HepG2 (cell line): ENCODE data around the gene BTBD8. TPM values are rescaled to one million over a fixed set of nuclear protein-coding genes. Genes with fewer than 3 reads are reported as not detected.

ENCODE experiments used
- ATAC-seq: fragments of 200-7000 bp; cut with Tn5 transposase; 3 replicates; pipeline ENCODE4 v1.9.1; 2020; ENCODE audit warnings: mild to moderate bottlenecking, moderate library complexity
- BruUV-seq: library from RNA; stranded (reverse); fragments of 400-500 nt; replicated peaks from 2 replicates; lab custom pipeline; 2021; lab: Mats Ljungman, UMichigan
- CTCF ChIA-PET: fragments of 300-600 bp; formaldehyde crosslinking; extraction: SDS; loops from one replicate; lab custom pipeline; 2021; ENCODE audit warnings: low total read pairs, inconsistent platforms, low intra/inter-chr PET ratio; lab: Yijun Ruan, JAX
- POLR2A ChIA-PET: fragments of 350-600 bp; sonication (Branson Sonifier 250); formaldehyde crosslinking; loops from one replicate; lab custom pipeline; 2020; ENCODE audit warnings: antibody characterized with exemption, inconsistent platforms; lab: Yijun Ruan, JAX
- DNase-seq: peaks from one replicate; pipeline ENCODE4 v3.0.0-alpha.2; 2015; ENCODE audit warnings: low spot score
- FAIRE-seq: peaks from 3 replicates; lab custom pipeline; 2011; peaks lifted over from hg19 to GRCh38; lab: Jason Lieb, UNC
- H2AFZ ChIP-seq: one replicate; pipeline ENCODE4 v1.6.1; 2011; ENCODE audit warnings: low read length, inconsistent platforms
- H3K27ac ChIP-seq: fragments of 300-600 bp; 3 replicates; pipeline ENCODE4 v1.8.0; 2011; ENCODE audit warnings: mixed run types, mild to moderate bottlenecking, mixed read lengths, low read length, inconsistent platforms; ENCODE audit not compliant: insufficient read depth; ENCODE audit errors: extremely low read length
- H3K27me3 ChIP-seq, 2 experiments: fragments of 200-600 bp in 1 of 2; 2 replicates in 1 of 2; 3 replicates in 1 of 2; pipeline versions ENCODE4 v1.6.0 to v1.8.0; 2011; ENCODE audit warnings: low read length in 2 of 2, mild to moderate bottlenecking in 2 of 2, moderate library complexity in 2 of 2, inconsistent platforms in 1 of 2; ENCODE audit not compliant: insufficient read depth in 2 of 2, control insufficient read depth in 1 of 2
- H3K36me3 ChIP-seq, 2 experiments: fragments of 200-600 bp in 1 of 2; replicated peaks in 1 of 2; 2 replicates in 1 of 2; 3 replicates in 1 of 2; pipeline versions ENCODE4 v1.5.1 to v1.8.0; 2011; ENCODE audit warnings: low read length in 2 of 2, inconsistent platforms in 1 of 2; ENCODE audit not compliant: insufficient read depth in 2 of 2, control insufficient read depth in 1 of 2
- H3K4me1 ChIP-seq: 2 replicates; pipeline ENCODE4 v1.5.1; 2012; ENCODE audit warnings: low read length, inconsistent platforms; ENCODE audit not compliant: insufficient read depth
- H3K4me2 ChIP-seq: 2 replicates; pipeline ENCODE4 v1.6.0; 2011; ENCODE audit warnings: low read depth, low read length, inconsistent platforms
- H3K4me3 ChIP-seq, 3 experiments: fragments of 200-600 bp in 1 of 3; sonication (generic), shearing (Covaris generic) in 1 of 3; replicated peaks in 1 of 3; 2 replicates each; pipeline ENCODE4 v1.5.1; 2011 to 2016; ENCODE audit warnings: low read length in 3 of 3, inconsistent platforms in 2 of 3, low read depth in 2 of 3, mild to moderate bottlenecking in 2 of 3, control low read depth in 1 of 3, mixed read lengths in 1 of 3; ENCODE audit not compliant: insufficient read depth in 1 of 3
- H3K79me2 ChIP-seq: one replicate; pipeline ENCODE4 v1.6.1; 2011; ENCODE audit warnings: low read length, inconsistent platforms; ENCODE audit not compliant: insufficient read depth
- H3K9ac ChIP-seq: 2 replicates; pipeline ENCODE4 v1.6.0; 2011; ENCODE audit warnings: mild to moderate bottlenecking, low read depth, low read length, inconsistent platforms; ENCODE audit not compliant: insufficient read depth
- H3K9me3 ChIP-seq: 2 replicates; pipeline ENCODE4 v1.5.1; 2012; ENCODE audit warnings: mild to moderate bottlenecking, low read length
- H4K20me1 ChIP-seq: 2 replicates; pipeline ENCODE4 v1.6.0; 2011; ENCODE audit warnings: inconsistent platforms, mild to moderate bottlenecking, low read length, moderate library complexity; ENCODE audit not compliant: insufficient read depth
- ARHGAP35 ChIP-seq: sonication (generic); formaldehyde crosslinking; IDR thresholded peaks from 2 replicates; pipeline ENCODE4 v1.9.0; 2022; ENCODE audit warnings: mild to moderate bottlenecking, inconsistent platforms, moderate library complexity, missing genetic modification reagents, borderline replicate concordance
- CREB1 ChIP-seq, 2 experiments: fragments of 450-650 bp in 1 of 2; IDR thresholded peaks; 2 replicates each; pipeline ENCODE4 v1.6.1; 2016 to 2017; ENCODE audit warnings: control low read depth in 1 of 2, mild to moderate bottlenecking in 1 of 2, missing compliant biosample characterization in 1 of 2, missing genetic modification characterization in 1 of 2
- GTF2F1 ChIP-seq: fragments of 150-350 bp; IDR thresholded peaks from 2 replicates; pipeline ENCODE4 v1.6.1; 2014; ENCODE audit warnings: low read length
- HNF4G ChIP-seq, 2 experiments: sonication (generic) in 1 of 2; formaldehyde crosslinking in 1 of 2; IDR thresholded peaks; 2 replicates each; pipeline versions ENCODE4 v1.4.0 to v1.6.1; 2011 to 2020; ENCODE audit warnings: borderline replicate concordance in 2 of 2, low read depth in 2 of 2, mild to moderate bottlenecking in 2 of 2, low read length in 1 of 2, missing genetic modification reagents in 1 of 2, moderate library complexity in 1 of 2
- JUND ChIP-seq: sonication (generic); formaldehyde crosslinking; IDR thresholded peaks from 2 replicates; pipeline ENCODE4 v1.8.0; 2022; ENCODE audit warnings: mild to moderate bottlenecking, missing genetic modification reagents
- NFE2L2 ChIP-seq: fragments of 150-350 bp; IDR thresholded peaks from 2 replicates; pipeline ENCODE4 v1.6.1; 2014; ENCODE audit warnings: low read length
- ONECUT2 ChIP-seq: sonication (generic); formaldehyde crosslinking; IDR thresholded peaks from 2 replicates; pipeline ENCODE4 v1.4.0; 2020; ENCODE audit warnings: missing genetic modification reagents
- PCBP2 ChIP-seq: fragments of 200-400 bp; formaldehyde crosslinking; optimal IDR thresholded peaks from 2 replicates; pipeline ENCODE3; 2018; ENCODE audit warnings: low read length, low read depth; ENCODE audit not compliant: poor library complexity, severe bottlenecking
- POGK ChIP-seq: sonication (generic); formaldehyde crosslinking; conservative IDR thresholded peaks from 2 replicates; pipeline ENCODE4 v1.8.0; 2022; ENCODE audit warnings: mild to moderate bottlenecking, moderate library complexity, missing genetic modification reagents
- POLR2G ChIP-seq: fragments of 200-400 bp; formaldehyde crosslinking; IDR thresholded peaks from 2 replicates; pipeline ENCODE4 v1.6.1; 2018; ENCODE audit warnings: mild to moderate bottlenecking, low read depth, low read length, moderate library complexity
- REXO4 ChIP-seq: sonication (generic); formaldehyde crosslinking; IDR thresholded peaks from 2 replicates; pipeline ENCODE4 v1.8.0; 2022; ENCODE audit warnings: missing genetic modification reagents, mild to moderate bottlenecking, borderline replicate concordance
- TBL1XR1 ChIP-seq: fragments of 150-350 bp; IDR thresholded peaks from 2 replicates; pipeline ENCODE4 v1.6.1; 2014; ENCODE audit warnings: borderline replicate concordance, low read length; ENCODE audit not compliant: partially characterized antibody
- ZNF281 ChIP-seq: sonication (generic); formaldehyde crosslinking; IDR thresholded peaks from 2 replicates; pipeline ENCODE4 v1.4.0; 2020; ENCODE audit warnings: missing genetic modification reagents, borderline replicate concordance
- ZNF292 ChIP-seq: sonication (generic); formaldehyde crosslinking; IDR thresholded peaks from 2 replicates; pipeline ENCODE4 v1.8.1; 2022; ENCODE audit warnings: mild to moderate bottlenecking, low read depth, missing genetic modification reagents, borderline replicate concordance
- ZNF580 ChIP-seq: IDR thresholded peaks from 2 replicates; pipeline ENCODE4 v1.6.1; 2016; ENCODE audit warnings: low read depth, borderline replicate concordance
- ZNF770 ChIP-seq: sonication (generic); formaldehyde crosslinking; IDR thresholded peaks from 2 replicates; pipeline ENCODE4 v1.5.0; 2020; ENCODE audit warnings: mild to moderate bottlenecking, missing genetic modification reagents
- WGBS: methylation state at CpG from one replicate; pipeline ENCODE4 v1.1.6; 2017; ENCODE audit warnings: low lambda C conversion rate; 5-methylcytosine and 5-hydroxymethylcytosine counted together
- in situ Hi-C: cut with HindIII; loops from 2 replicates; pipeline ENCODE4 v1.10.0; 2017; ENCODE audit warnings: low pct_unique_long_range_greater_than_20kb; ENCODE audit not compliant: extremely low pct_ligation_motif_present
- intact Hi-C: fragments of 100-400 bp; cut with micrococcal nuclease; formaldehyde crosslinking; loops from one replicate; pipeline ENCODE4 v1.10.0; 2022; ENCODE audit not compliant: unreplicated experiment
- polyA plus RNA-seq, 8 experiments: library from polyadenylated mRNA; depleted of rRNA in 3 of 8; stranded (reverse) in 7 of 8; unstranded in 1 of 8; fragments of >200 nt; fragmentation: Illumina TruSeq in 4 of 8; extraction: Trizol in 4 of 8; gene quantifications; 2 replicates each; pipeline versions ENCODE4 v1.2.1 to v1.2.3, GENCODE V29; 2011 to 2016; ENCODE audit warnings: low read depth in 4 of 8, missing spikeins in 1 of 8, mixed read lengths in 1 of 8; ENCODE audit not compliant: insufficient read depth in 1 of 8
- total RNA-seq, 5 experiments: library from RNA; depleted of rRNA; stranded (reverse); fragments of >200 nt; fragmentation: Illumina TruSeq; extraction: Trizol; gene quantifications; 2 replicates each; pipeline ENCODE4 v1.2.3, GENCODE V29; 2016; ENCODE audit warnings: low read depth in 1 of 5

BTBD8 gene
- total and polyA plus RNA-seq, 2 of the 13 experiments (the other 11 are each of a cell fraction or from before 2014, with no cell fraction given) = 0.41 to 1.8 TPM

GRCh38 chr1:92188436-92189255 lies 108.5 kb downstream of the BTBD8 start:
- FAIRE-seq (no peak), ATAC-seq (no peak), DNase-seq (no peak)
- Histone ChIP-seq H3K27me3 (no peaks in the 10 kb centered on the region), H3K9ac (no peak overlapping the region), H3K4me2 (no peak overlapping the region), H3K4me3 (no peak overlapping the region), H3K27ac (no peak overlapping the region), H3K4me1 (no peaks in the 10 kb centered on the region), H3K36me3 (no peaks in the 10 kb centered on the region), H3K9me3 (no peaks in the 10 kb centered on the region), H2AFZ (no peak overlapping the region), H4K20me1 (no peaks in the 10 kb centered on the region), H3K79me2 (no peaks in the 10 kb centered on the region)
- in situ Hi-C loops = no loop called here
- BruUV-seq = no TSS peak
- ChIA-PET POLR2A (no interaction called here), CTCF (no interaction called here)
- WGBS = 8% methylated on average over 5 of the region's 7 CpGs
- intact Hi-C loops = no loop called here
- no peak for TF ChIP-seq ZNF281 (CRISPR knock-in tag)
- no peak for TF ChIP-seq POGK (CRISPR knock-in tag)
- TF ChIP-seq ARHGAP35 (CRISPR knock-in tag) = no peak
- TF ChIP-seq REXO4 (CRISPR knock-in tag) = no peak
- TF ChIP-seq JUND (CRISPR knock-in tag) = no peak
- no peak for TF ChIP-seq POLR2G
- peak; percentile 86 for TF ChIP-seq ZNF770
- no peak for TF ChIP-seq NFE2L2
- no peak for TF ChIP-seq GTF2F1
- no peak for TF ChIP-seq PCBP2
- no peak for TF ChIP-seq ONECUT2 (CRISPR knock-in tag)
- 0 out of 2 replicates have a peak, but pooled peaks have one; percentile 44 for TF ChIP-seq CREB1 (IDR thresholded peaks at IDR 0.05)
- TF ChIP-seq CREB1 (CRISPR knock-in tag; IDR thresholded peaks at IDR 0.05) = no peak
- TF ChIP-seq TBL1XR1 = no peak
- no peak for TF ChIP-seq ZNF292
- no peak for TF ChIP-seq ZNF580 (CRISPR knock-in tag)
- no peak for TF ChIP-seq HNF4G (IDR thresholded peaks at IDR 0.05; ENCODE audit: borderline replicate concordance, low read depth, low read length)
- no peak for TF ChIP-seq HNF4G (CRISPR knock-in tag; IDR thresholded peaks at IDR 0.05; ENCODE audit: borderline replicate concordance, low read depth)
